ENCODE results near the gene CFAP99.

- TF ChIP-seq EZH2 (IDR thresholded peaks at IDR 0.05): no peak
- no peak for TF ChIP-seq POLR2AphosphoS5 (IDR thresholded peaks at IDR 0.05; ENCODE audit: borderline replicate concordance, low read depth, low read length)
- TF ChIP-seq FOXP2 (optimal IDR thresholded peaks at IDR 0.05; ENCODE audit: control extremely low read depth, extremely low read length, insufficient read depth): no peak
These were observed 91.8 kb downstream of the CFAP99 start for GRCh38 chr4:2510351-2511259.
